ENCODE data around the gene NUP62.
"Not testable (repeated sequence)": the region's sequence is repeated elsewhere in the genome, so short reads cannot be mapped to it uniquely, and the experiment has no call there.

The NUP62 gene, protein sequence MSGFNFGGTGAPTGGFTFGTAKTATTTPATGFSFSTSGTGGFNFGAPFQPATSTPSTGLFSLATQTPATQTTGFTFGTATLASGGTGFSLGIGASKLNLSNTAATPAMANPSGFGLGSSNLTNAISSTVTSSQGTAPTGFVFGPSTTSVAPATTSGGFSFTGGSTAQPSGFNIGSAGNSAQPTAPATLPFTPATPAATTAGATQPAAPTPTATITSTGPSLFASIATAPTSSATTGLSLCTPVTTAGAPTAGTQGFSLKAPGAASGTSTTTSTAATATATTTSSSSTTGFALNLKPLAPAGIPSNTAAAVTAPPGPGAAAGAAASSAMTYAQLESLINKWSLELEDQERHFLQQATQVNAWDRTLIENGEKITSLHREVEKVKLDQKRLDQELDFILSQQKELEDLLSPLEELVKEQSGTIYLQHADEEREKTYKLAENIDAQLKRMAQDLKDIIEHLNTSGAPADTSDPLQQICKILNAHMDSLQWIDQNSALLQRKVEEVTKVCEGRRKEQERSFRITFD

DNA sequence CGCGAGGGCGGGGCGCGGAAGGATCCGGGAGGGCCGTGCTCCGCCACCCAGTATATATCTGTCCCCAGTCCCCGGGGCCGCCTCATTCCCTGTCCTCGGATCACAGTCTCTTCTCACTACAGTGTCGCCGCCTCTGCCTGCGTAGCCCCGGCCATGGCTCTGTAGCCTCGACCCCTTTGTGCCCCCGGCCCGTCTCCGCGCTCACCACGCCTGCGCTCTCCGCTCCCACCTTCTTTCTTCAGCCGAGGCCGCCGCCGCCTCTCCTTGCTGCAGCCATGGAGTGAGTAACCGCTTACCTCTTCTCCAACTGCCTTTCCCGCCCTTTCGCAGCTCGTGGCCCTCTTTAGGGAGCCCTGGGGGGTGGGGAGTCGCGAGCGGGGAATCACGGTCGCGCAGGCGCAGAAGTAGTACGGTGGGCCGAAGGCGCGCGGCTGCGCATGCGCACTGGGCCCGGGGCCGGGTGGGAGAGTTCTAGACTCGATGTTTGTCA is at the start of gene NUP62, which contains the start of gene ATF5:
Gene NUP62 (minus strand): TSS at position 384 of the 490 bp plus-strand sequence. CDS start 19,697 bp downstream, outside the sequence.
Gene ATF5 (plus strand): TSS at position 85 of the 490 bp plus-strand sequence. CDS start 1,646 bp downstream, outside the sequence.
- DNase-seq (ENCODE audit: low read depth in 2 of 2), result peak; percentile 80 to 88

DNA sequence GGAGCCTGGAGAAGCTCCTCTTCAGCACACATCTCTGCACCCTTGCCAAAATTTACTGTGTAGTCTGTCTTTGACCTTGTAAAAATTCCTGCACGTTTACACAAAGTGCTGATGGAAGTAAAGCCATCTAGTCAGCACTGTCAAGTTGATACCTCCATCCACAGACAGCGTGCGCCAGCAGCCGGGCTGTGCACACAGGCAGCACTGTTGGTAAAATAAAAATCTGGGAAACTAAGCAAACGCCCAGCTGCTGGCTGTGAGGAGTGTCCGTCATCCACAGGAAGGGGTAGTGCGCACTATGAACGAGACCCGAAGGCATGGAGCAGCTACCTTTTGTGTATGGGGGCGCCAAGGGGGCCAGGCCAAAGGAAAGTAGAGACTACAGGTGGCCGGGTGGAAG is 49.0 kb upstream of the NUP62 start:
- no peak for DNase-seq (ENCODE audit: low read depth in 2 of 2)

DNA sequence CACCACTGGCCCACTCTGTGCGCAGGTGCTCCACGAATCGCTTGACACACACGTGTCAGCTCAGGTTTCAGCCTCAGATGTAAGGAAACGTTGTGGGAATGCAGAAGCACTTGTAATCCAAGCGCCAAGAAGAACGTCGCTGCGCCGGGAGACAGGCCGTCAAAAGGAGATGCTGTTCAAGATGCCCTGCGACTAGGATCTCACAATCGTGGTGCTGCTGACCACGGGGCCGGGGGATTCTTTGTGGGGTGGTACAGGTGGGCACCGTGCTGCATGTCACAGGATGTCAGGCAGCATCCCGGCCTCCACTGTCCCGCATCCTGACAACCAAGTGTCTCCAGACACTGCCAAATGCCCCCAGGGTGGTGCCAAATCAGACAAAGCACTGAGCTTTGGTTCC is 48.6 kb upstream of the NUP62 start:
- no peak for DNase-seq (ENCODE audit: low read depth in 2 of 2)

DNA sequence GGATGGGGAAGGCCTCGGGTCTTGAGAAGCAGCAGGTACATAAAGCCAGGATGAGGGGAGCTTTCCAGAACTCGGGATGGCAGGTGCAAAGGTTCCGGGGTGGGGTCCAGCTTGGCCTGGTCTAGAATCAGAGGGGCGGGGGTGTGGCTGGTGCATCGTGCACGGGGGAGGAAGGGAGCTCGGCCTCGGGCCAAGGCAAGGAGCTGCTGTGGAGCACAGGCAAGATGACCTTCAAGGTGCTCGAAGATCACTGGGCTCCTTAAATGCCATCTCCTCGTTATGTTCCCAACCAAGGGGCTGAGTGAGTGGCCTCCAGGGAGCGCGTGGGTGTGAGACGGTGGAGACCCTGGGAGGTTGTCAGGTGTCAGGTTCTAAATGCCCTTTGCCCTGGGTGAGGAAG is 47.8 kb upstream of the NUP62 start:
- DNase-seq (ENCODE audit: low read depth in 2 of 2), result no peak

DNA sequence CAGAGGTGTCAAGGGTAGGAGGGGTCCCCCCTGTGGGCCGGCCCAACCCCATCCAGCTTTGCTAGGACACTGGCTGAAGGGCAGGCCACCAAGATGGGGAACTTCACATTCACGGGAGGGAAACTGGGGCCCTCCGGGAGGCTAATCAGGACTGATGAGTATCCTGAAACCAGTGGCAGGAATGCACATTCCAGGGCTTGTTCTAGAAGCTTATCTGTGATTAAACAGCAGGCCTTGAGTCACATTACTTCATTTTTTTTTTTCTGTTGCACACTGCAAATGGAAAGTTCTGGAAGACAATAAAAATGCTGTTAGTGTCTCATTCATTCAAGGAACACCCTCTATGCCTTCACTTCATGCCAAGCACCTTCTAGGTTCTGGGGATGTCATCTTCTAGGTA is 47.2 kb upstream of the NUP62 start:
- DNase-seq (ENCODE audit: low read depth in 2 of 2), result no peak

DNA sequence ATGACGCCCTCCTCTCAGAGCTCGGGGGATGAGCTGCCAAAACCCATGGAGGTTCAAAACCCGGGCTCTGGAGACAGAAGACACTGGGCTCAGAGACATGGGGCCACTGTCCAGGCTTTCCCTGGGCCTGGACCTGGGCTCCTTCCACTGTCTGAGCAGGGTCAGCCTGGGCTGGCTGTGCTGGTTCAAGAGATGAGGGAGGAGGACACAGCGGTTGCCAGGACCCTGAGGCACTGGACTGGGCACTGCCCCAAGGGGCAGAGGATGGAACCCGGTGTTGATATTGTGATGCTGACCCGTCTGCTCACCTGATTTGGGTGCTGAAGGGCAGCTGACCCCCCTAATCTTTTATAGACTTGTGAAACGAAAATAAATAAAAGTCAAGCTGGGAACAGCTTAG is 45.7 kb upstream of the NUP62 start:
- DNase-seq (ENCODE audit: low read depth in 2 of 2), result no peak

DNA sequence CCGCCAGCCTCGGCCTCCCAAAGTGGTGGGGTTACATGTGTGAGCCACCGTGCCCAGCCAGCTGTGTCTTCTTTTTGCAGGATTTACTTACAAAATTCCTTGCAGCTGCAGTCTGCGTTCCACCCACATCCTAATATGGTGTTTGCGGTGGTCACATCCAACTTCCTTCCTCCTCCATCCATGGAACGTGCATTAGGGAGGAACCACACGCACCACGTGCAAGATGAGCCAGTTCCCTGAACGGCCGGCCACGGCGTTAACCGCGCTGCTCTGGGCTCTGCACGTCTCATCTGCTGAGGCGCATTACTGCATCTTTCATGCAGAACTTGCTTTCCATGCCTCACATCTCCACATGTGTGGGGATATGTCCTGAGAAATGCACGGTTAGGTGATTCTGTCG is 44.7 kb upstream of the NUP62 start:
- no peak for DNase-seq (ENCODE audit: low read depth in 2 of 2)

DNA sequence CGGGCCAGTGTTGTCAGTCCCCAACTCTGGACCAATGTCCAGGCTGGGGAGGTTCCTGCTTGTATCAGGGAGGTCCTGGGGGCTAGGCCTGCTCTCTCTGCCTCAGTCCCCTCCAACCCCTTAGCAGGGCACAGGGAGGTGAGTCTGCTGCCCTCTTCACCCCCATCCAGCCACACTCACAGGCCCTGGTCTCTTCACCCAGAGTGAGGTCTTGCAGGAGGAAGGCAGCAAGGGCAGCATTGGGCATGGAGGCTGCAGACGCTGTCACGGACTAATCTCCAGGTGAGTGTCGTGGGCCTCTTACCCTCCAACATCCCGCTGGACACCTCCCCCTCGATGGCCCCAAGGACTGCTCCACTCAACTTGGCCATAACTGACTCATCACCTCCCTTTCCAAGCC is 43.5 kb upstream of the NUP62 start:
- no peak for DNase-seq (ENCODE audit: low read depth in 2 of 2)

DNA sequence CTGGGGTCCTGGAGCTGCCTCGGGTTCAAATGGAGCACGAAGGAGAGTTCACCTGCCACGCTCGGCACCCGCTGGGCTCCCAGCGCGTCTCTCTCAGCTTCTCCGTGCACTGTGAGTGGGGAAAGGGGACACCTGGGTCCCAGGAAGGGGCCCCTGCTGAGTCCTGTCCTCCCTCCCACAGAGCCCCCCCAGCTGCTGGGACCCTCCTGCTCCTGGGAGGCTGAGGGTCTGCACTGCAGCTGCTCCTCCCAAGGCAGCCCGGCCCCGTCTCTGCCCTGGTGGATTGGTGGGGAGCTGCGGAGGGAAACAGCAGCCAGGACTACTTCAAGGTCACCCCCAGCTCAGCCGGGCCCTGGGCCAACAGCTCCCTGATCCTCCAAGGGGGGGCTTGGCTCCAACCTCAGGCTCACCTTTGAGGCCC is 42.7 kb upstream of the NUP62 start:
- DNase-seq (ENCODE audit: low read depth in 2 of 2), result no peak

DNA sequence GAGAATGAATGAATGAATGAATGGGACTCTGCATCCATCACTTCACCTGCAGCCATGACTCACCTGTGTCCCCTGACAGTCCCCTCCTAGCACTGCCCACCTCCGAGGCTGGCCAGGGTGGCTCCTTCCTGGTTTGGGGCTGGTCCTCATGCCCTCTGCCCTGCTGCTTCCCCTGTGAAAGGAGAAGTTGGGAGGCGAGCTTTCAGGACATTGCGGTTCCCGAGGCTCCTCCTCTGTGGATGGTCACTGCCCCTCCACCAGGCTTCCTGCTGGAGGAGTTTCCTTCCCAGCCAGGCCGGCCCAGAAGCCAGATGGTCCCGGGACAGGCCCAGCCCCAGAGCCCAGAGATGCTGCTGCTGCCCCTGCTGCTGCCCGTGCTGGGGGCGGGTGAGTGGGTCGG is 40.1 kb upstream of the NUP62 start:
- DNase-seq (ENCODE audit: low read depth in 2 of 2), result not testable (repeated sequence)

DNA sequence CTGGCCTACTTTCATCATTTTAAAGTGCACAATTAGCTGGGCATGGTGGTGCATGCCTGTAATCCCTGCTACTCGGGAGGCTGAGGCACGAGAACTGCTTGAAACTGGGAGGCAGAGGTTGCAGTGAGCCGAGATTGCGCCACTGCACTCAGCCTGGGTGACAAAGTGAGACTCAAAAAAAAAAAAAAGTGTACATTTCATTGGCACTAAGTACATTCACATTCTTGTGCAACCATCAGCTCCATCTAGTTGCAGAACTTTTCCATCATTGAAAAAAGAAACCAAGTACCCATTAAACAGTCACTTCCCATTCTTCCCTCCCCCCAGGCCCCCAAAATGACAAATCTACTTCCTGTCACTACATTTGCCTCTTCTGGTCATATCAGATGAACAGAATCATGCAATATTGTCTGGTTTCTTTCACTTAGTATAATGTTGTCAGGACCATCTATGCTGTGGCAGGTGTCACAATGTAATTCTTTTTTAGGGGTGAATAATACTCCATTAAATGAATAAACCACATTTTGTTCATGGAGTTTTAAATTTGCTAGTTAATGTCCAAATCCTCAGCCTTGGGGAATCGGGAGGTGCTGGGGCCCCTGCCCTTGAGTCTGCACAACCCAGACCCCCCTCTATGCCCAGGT is 39.1 kb upstream of the NUP62 start:
- no peak for DNase-seq (ENCODE audit: low read depth in 2 of 2)

DNA sequence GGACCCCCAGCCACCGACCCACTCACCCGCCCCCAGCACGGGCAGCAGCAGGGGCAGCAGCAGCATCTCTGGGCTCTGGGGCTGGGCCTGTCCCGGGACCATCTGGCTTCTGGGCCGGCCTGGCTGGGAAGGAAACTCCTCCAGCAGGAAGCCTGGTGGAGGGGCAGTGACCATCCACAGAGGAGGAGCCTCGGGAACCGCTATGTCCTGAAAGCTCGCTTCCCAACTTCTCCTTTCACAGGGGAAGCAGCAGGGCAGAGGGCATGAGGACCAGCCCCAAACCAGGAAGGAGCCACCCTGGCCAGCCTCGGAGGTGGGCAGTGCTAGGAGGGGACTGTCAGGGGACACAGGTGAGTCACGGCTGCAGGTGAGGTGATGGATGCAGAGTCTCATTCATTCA is 31.7 kb upstream of the NUP62 start, which contains the start of gene SIGLEC11:
Gene SIGLEC11 (minus strand): TSS at position 193 of the 400 bp plus-strand sequence. CDS start 91 bp downstream, at position 102.
- DNase-seq (ENCODE audit: low read depth in 2 of 2), result not testable (repeated sequence)

DNA sequence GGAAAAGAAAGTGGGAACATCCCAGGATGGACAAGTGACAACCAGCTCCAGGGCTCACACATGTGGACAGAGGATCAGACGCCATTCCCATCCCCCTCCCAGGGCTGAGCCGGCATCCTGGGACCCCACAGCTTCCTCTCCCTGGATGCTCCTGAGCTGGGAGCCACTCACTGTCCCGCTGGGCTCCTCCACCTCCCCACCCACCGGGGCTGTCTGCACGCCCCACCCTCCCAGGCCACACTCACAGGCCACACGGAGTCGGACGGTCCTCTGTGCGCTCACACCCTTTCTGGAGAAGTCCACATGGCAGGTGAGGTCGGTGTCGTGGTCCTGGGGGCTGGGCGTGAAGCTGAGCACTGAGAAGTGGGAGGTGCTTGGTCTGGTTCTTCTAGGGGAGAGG is 30.6 kb upstream of the NUP62 start:
- DNase-seq (ENCODE audit: low read depth in 2 of 2), result not testable (repeated sequence)

DNA sequence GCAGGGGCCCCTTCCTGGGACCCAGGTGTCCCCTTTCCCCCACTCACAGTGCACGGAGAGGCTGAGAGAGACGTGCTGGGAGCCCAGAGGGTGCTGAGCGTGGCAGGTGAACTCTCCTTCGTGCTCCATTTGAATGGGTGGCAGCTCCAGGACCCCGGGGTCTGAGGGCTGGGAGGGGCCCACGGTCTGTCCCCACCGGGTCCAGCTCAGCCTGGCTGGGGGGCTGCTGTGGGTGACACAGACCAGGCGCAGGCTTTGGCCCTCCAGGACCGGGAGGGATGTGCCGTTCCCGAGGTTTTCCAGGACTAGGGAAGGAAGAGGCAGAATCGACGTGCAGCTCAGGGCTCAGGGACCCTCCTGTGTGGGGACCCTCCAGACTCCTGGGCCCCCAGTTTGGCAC is 29.3 kb upstream of the NUP62 start:
- not testable (repeated sequence) for DNase-seq (ENCODE audit: low read depth in 2 of 2)

DNA sequence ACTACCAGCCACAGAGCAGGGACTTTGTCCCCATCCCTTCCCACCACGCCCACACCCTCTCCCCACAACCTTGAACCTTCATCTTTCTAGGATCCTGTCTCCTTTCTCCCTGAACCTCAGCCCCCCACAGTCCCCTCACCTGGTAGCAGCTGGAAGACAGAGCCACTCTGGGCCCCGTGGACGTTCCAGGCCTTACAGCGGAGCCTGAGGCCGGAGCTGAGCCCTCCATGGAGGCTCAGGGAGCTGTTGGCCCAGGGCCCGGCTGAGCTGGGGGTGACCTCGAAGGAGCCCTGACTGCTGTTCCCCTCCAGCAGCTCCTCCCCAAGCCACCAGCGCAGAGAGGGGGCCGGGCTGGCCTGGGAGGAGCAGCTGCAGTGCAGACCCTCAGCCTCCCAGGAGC is 28.8 kb upstream of the NUP62 start:
- not testable (repeated sequence) for DNase-seq (ENCODE audit: low read depth in 2 of 2)

DNA sequence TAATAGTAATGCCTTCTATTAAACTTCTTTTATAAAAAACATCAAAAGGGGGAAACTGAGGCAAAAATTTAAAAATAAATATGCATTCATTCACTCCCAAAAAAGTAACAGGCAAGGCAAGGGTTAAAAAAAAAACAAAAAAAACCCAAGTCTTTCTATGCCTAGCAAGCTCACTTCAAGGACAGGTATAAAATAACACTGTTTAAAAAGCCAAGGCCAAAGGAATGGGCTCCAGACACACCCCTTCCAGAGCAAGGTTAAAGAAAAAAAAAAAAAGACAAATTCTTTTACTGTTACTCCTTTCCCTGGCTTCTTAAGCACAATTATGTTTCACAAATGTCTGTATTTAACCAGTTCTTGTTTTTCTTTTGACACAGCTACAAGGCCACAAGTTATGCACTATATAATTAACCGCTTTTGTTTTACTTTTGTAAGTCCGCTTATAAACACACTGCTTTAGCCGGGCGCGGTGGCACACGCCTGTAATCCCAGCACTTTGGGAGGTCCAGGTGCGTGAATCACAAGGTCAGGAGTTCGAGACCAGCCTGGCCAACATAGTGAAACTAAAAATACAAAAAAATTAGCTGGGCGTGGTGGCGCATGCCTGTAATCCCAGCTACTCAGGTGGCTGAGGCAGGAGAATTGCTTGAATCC is 28.1 kb upstream of the NUP62 start:
- DNase-seq (ENCODE audit: low read depth in 2 of 2), result no peak

DNA sequence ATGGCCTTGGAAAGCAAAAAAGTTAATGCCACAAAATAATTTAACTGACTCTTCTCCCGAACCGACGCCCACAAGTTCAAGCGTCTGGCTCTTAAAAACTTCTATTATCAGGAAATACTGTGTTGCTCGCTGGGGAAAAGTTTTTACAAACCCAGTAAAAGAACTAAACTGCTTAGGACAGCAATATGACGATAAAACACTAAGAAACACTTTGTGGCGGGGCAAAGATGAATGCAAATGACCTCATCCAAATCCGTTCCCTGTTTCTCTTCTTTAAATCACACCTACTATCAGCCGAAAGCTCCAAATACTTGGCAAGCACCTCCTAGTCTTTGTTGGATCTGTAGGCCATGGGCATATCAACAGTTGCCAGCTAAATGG is 26.8 kb upstream of the NUP62 start:
- DNase-seq (ENCODE audit: low read depth in 2 of 2), result no peak

DNA sequence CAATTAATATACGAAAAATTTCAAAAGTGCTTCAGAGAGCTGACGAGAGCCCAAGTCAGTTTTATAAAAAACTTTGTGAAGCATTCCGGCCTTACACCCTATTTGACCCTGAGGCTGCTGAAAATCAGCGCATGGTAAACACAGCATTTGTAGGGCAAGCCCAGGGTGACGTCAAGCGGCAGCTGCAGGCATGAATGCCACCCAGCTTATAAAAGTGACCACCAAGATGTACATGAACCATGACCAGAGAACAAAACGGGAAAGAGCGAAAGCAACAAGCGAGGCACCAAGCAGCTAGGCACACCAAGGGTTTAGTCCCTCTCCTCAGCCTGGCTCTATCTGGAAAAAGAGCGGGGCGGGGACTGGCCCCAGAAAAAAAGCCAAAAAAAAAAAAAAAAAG is 25.6 kb upstream of the NUP62 start:
- DNase-seq (ENCODE audit: low read depth in 2 of 2), result no peak

DNA sequence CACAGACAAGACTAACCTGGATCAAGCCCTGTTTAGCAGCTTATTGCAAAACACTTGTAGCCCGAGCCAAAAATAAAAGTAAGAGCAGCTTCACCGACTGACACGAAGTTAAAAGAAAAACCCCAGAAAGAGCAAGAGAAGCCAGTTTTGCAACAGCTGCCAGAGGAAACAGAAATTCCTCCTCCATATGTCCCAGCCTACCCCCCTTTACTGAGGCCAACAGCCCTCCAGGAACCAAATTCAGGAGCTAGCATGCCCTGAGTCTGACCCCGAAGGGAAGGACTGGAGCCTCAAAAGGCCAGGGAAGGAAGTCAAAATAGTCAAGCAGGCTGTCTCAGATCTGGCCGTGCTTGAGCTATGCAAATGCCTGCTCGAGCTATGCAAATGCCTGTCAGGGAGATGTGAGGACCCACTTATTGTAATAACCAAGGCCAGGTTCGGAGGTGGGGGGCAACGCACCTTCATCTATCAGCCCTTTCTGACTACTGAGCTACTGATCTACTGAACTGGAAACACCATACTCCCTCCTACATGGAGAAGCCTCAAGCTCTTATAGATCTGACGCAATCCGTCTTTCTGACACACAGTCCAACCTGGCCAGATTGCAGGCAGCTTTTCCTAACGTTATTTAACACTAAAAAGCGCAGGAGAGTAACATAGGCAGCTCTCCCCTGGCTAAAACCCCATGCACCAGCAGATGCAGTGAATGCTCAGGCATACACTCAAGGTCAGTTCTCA is 25.0 kb upstream of the NUP62 start:
- no peak for DNase-seq (ENCODE audit: low read depth in 2 of 2)

DNA sequence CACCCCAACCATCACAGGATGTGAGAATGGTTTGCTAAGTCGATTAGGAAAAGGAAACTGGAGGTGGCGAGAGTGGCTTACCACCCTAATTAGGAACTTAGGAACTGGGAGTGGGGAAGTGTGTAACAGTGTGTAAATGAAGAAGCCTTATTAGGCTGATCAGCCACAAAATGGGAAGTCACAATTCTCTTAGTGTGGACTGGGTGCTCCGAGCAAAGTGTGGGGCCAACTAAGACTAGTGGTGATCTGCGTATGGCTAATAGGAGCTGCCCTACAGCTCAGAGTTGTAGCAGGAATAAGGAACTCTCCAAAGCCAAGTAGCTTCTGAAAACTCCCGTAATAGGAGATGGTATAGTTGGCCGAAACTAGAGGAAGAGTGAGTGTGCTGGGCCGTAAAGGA is 24.1 kb upstream of the NUP62 start:
- no peak for DNase-seq (ENCODE audit: low read depth in 2 of 2)

DNA sequence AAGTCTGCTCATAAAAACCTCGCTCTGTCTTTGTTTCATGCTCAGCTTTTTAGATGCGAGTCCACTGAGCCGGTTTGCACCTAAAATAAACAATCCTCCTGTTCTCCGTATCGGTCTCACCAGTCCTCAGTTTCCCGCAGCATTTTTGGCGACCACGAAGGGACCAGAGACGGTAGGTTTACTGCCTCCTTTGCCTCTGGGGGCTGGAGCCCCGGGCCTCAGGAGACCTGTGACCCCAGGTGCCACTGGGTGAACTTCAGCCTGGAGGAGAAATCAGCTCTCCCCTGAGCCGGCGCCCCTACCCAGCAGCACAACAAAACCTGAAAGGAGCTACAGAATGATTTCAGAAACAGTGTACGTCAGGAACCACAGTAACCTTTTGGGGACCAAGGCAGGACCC is 23.6 kb upstream of the NUP62 start:
- no peak for DNase-seq (ENCODE audit: low read depth in 2 of 2)

DNA sequence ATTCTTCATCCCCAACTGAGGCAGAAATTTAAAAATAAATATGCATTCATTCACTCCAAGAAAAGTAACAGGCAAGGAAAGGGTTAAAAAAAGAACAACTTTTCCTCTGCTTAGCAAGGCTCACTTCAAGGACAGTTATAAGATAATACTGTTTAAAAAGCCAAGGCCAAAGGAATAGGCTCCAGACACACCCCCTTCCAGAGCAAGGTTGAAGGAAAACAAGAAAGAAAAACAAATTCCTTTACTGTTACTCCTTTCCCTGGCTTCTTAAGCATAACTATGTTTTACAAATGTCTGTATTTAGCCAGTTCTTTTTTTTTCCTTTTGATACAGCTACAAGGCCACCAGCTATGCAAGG is 23.2 kb upstream of the NUP62 start:
- DNase-seq (ENCODE audit: low read depth in 2 of 2), result no peak
